ENCODE results near the gene ADISSP.

Gene ADISSP

GRCh38 chr20:3744037-3744436 is 23.5 kb downstream of the ADISSP start:
- in situ Hi-C loops (cut with MboI; ENCODE audit: low pct_unique_long_range_greater_than_20kb, low sequenced_read_pairs): no loop called here

GRCh38 chr20:3743251-3743650 is 24.3 kb downstream of the ADISSP start:
- in situ Hi-C loops (cut with MboI; ENCODE audit: low pct_unique_long_range_greater_than_20kb, low sequenced_read_pairs): no loop called here
- no peak for DNase-seq

More at GRCh38 chr20:3744037-3744436, 23.5 kb downstream of the ADISSP start:
- DNase-seq: no peak

- no peak for DNase-seq
- in situ Hi-C loops (cut with MboI; ENCODE audit: low pct_unique_long_range_greater_than_20kb, low sequenced_read_pairs): no loop called here
These were observed 25.6 kb downstream of the ADISSP start for GRCh38 chr20:3741836-3742458.

- in situ Hi-C loops (cut with MboI; ENCODE audit: low pct_unique_long_range_greater_than_20kb, low sequenced_read_pairs): no loop called here
- DNase-seq: no peak
These were observed 26.8 kb downstream of the ADISSP start for GRCh38 chr20:3740615-3741301.

GRCh38 chr20:3739926-3740451 is 27.6 kb downstream of the ADISSP start:
- in situ Hi-C loops (cut with MboI; ENCODE audit: low pct_unique_long_range_greater_than_20kb, low sequenced_read_pairs): no loop called here

GRCh38 chr20:3739054-3739925 is 28.3 kb downstream of the ADISSP start:
- in situ Hi-C loops (cut with MboI; ENCODE audit: low pct_unique_long_range_greater_than_20kb, low sequenced_read_pairs): no loop called here
- DNase-seq: no peak

More at GRCh38 chr20:3739926-3740451, 27.6 kb downstream of the ADISSP start:
- DNase-seq: no peak

GRCh38 chr20:3738111-3739053 is 29.2 kb downstream of the ADISSP start:
- in situ Hi-C loops (cut with MboI; ENCODE audit: low pct_unique_long_range_greater_than_20kb, low sequenced_read_pairs): no loop called here
- DNase-seq: no peak

GRCh38 chr20:3735768-3736167 is 31.8 kb downstream of the ADISSP start:
- no peak for DNase-seq
- in situ Hi-C loops (cut with MboI; ENCODE audit: low pct_unique_long_range_greater_than_20kb, low sequenced_read_pairs): no loop called here

- no peak for DNase-seq
- in situ Hi-C loops (cut with MboI; ENCODE audit: low pct_unique_long_range_greater_than_20kb, low sequenced_read_pairs): no loop called here
These were observed 33.3 kb downstream of the ADISSP start for GRCh38 chr20:3734111-3734843.

GRCh38 chr20:3733119-3733995 is 34.2 kb downstream of the ADISSP start:
- DNase-seq: no peak
- in situ Hi-C loops (cut with MboI; ENCODE audit: low pct_unique_long_range_greater_than_20kb, low sequenced_read_pairs): no loop called here

- no peak for DNase-seq
- in situ Hi-C loops (cut with MboI; ENCODE audit: low pct_unique_long_range_greater_than_20kb, low sequenced_read_pairs): no loop called here
These were observed 35.0 kb downstream of the ADISSP start, which contains the start of gene HSPA12B for GRCh38 chr20:3732327-3733118. Gene HSPA12B (plus strand): TSS chr20:3732685. CDS start chr20:3738675, 5,990 bp downstream.

- DNase-seq: no peak
- in situ Hi-C loops (cut with MboI; ENCODE audit: low pct_unique_long_range_greater_than_20kb, low sequenced_read_pairs): no loop called here
These were observed 35.6 kb downstream of the ADISSP start for GRCh38 chr20:3731944-3732326.

GRCh38 chr20:3730803-3731672 is 36.5 kb downstream of the ADISSP start:
- in situ Hi-C loops (cut with MboI; ENCODE audit: low pct_unique_long_range_greater_than_20kb, low sequenced_read_pairs): no loop called here

GRCh38 chr20:3729811-3730540 is 37.6 kb downstream of the ADISSP start:
- in situ Hi-C loops (cut with MboI; ENCODE audit: low pct_unique_long_range_greater_than_20kb, low sequenced_read_pairs): no loop called here

More at GRCh38 chr20:3730803-3731672, 36.5 kb downstream of the ADISSP start:
- DNase-seq: no peak

GRCh38 chr20:3729378-3729777 is 38.2 kb downstream of the ADISSP start:
- in situ Hi-C loops (cut with MboI; ENCODE audit: low pct_unique_long_range_greater_than_20kb, low sequenced_read_pairs): no loop called here
- no peak for DNase-seq

More at GRCh38 chr20:3729811-3730540, 37.6 kb downstream of the ADISSP start:
- DNase-seq: no peak

Data from KBM-7 (cell line).